HCT116 (cell line): ENCODE data around the gene PPP1R13L. TPM values are rescaled to one million over a fixed set of nuclear protein-coding genes. Genes with fewer than 3 reads are reported as not detected.

ENCODE experiments used
- ATAC-seq: fragments of 200-7000 bp; cut with Tn5 transposase; 2 replicates; pipeline ENCODE4 v1.9.1; 2020; ENCODE audit warnings: mild to moderate bottlenecking, moderate library complexity
- BruUV-seq: library from RNA; stranded (reverse); fragments of 400-500 nt; replicated peaks from 2 replicates; lab custom pipeline; 2021; lab: Mats Ljungman, UMichigan
- CTCF ChIA-PET: fragments of 300-600 bp; sonication (Branson Sonifier 250); formaldehyde crosslinking; loops from one replicate; lab custom pipeline; 2021; ENCODE audit warnings: antibody characterized with exemption; lab: Charles Lee
- POLR2A ChIA-PET: fragments of 300-600, 350-600 bp; sonication (Branson Sonifier 250); formaldehyde crosslinking; loops from one replicate; lab custom pipeline; 2021; ENCODE audit warnings: antibody characterized with exemption; lab: Charles Lee
- RAD21 ChIA-PET, 2 experiments: fragments of 300-600 bp; sonication (Branson Sonifier 250); formaldehyde crosslinking; loops; one replicate each; lab custom pipeline; 2023; ENCODE audit warnings: low total read pairs in 2 of 2; ENCODE audit not compliant: uncharacterized antibody in 2 of 2, unreplicated experiment in 2 of 2, low non-redundant PET in 1 of 2; lab: Charles Lee
- DNase-seq: peaks from one replicate; pipeline ENCODE4 v3.0.0-alpha.2; 2010; ENCODE audit warnings: low read depth, low spot score
- H2AFZ ChIP-seq: fragments of 200-600 bp; shearing (Covaris generic), sonication (generic); 2 replicates; pipeline ENCODE4 v1.6.1; 2017; ENCODE audit warnings: low read depth, mixed run types, mixed read lengths, antibody characterized with exemption, low read length; ENCODE audit not compliant: poor library complexity, severe bottlenecking
- H3K27ac ChIP-seq: 2 replicates; pipeline ENCODE4 v1.5.1; 2012; ENCODE audit warnings: low read depth, low read length
- H3K27me3 ChIP-seq: fragments of 200-600 bp; sonication (generic); 2 replicates; pipeline ENCODE4 v1.6.1; 2016; ENCODE audit warnings: mixed run types, low read length, mixed read lengths; ENCODE audit not compliant: insufficient read depth
- H3K36me3 ChIP-seq, 2 experiments: fragments of 200-500 bp in 1 of 2; fragments of 200-600 bp in 1 of 2; sonication (Bioruptor generic) in 1 of 2; sonication (generic) in 1 of 2; 2 replicates each; pipeline versions ENCODE4 v1.5.1 to v1.6.1; 2014 to 2016; ENCODE audit warnings: low read length in 2 of 2, inconsistent platforms in 1 of 2, mixed read lengths in 1 of 2, mixed run types in 1 of 2; ENCODE audit not compliant: insufficient read depth in 2 of 2, control insufficient read depth in 1 of 2
- H3K4me1 ChIP-seq, 2 experiments: fragments of 200-600 bp in 1 of 2; sonication (generic) in 1 of 2; 2 replicates each; pipeline versions ENCODE4 v1.5.1 to v1.6.1; 2012 to 2017; ENCODE audit warnings: low read length in 2 of 2, inconsistent platforms in 1 of 2, mild to moderate bottlenecking in 1 of 2, mixed read lengths in 1 of 2, mixed run types in 1 of 2, moderate library complexity in 1 of 2; ENCODE audit not compliant: insufficient read depth in 2 of 2, control insufficient read depth in 1 of 2
- H3K4me2 ChIP-seq: fragments of 200-600 bp; sonication (generic); 2 replicates; pipeline ENCODE4 v1.6.1; 2017; ENCODE audit warnings: mixed run types, low read length, mixed read lengths
- H3K4me3 ChIP-seq, 2 experiments: fragments of 200-600 bp in 1 of 2; sonication (generic) in 1 of 2; replicated peaks in 1 of 2; 2 replicates each; pipeline ENCODE4 v1.5.1; 2011 to 2016; ENCODE audit warnings: low read length in 2 of 2, control low read depth in 1 of 2, low read depth in 1 of 2, mild to moderate bottlenecking in 1 of 2, mixed read lengths in 1 of 2, mixed run types in 1 of 2
- H3K79me2 ChIP-seq: fragments of 200-600 bp; sonication (generic); 2 replicates; pipeline ENCODE4 v1.6.1; 2017; ENCODE audit warnings: mild to moderate bottlenecking, mixed run types, low read length, moderate library complexity, mixed read lengths; ENCODE audit not compliant: insufficient read depth
- H3K9ac ChIP-seq: fragments of 200-600 bp; sonication (generic); 2 replicates; pipeline ENCODE4 v1.6.1; 2016; ENCODE audit warnings: low read length, mixed read lengths
- H3K9me2 ChIP-seq: fragments of 200-600 bp; sonication (generic), shearing (Covaris generic); 2 replicates; pipeline ENCODE4 v1.6.1; 2017; ENCODE audit warnings: mixed run types, mild to moderate bottlenecking, moderate library complexity; ENCODE audit not compliant: insufficient read depth
- H3K9me3 ChIP-seq, 2 experiments: fragments of 200-500 bp in 1 of 2; fragments of 200-600 bp in 1 of 2; sonication (Bioruptor generic) in 1 of 2; sonication (generic) in 1 of 2; 2 replicates each; pipeline ENCODE4 v1.6.1; 2014 to 2017; ENCODE audit warnings: low read length in 2 of 2, mixed read lengths in 2 of 2, inconsistent platforms in 1 of 2, low read depth in 1 of 2, mild to moderate bottlenecking in 1 of 2, mixed run types in 1 of 2, moderate library complexity in 1 of 2; ENCODE audit not compliant: control insufficient read depth in 1 of 2, insufficient read depth in 1 of 2
- H4K20me1 ChIP-seq: fragments of 200-600 bp; sonication (generic), shearing (Covaris generic); 2 replicates; pipeline ENCODE4 v1.6.1; 2017; ENCODE audit warnings: mixed run types, mild to moderate bottlenecking, moderate library complexity; ENCODE audit not compliant: insufficient read depth
- CTCF ChIP-seq, 3 experiments: fragments of 200-600 bp in 1 of 3; sonication (generic) in 1 of 3; IDR thresholded peaks in 2 of 3; conservative IDR thresholded peaks in 1 of 3; 2 replicates each; pipeline ENCODE4 v1.5.1; 2012 to 2017; ENCODE audit warnings: low read depth in 2 of 3, low read length in 2 of 3, antibody characterized with exemption in 1 of 3, borderline replicate concordance in 1 of 3, control low read depth in 1 of 3, mild to moderate bottlenecking in 1 of 3, mixed read lengths in 1 of 3, mixed run types in 1 of 3, moderate library complexity in 1 of 3; ENCODE audit not compliant: insufficient read depth in 1 of 3
- FOSL1 ChIP-seq: IDR thresholded peaks from 2 replicates; pipeline ENCODE4 v1.6.1; 2012; ENCODE audit warnings: low read depth
- JUND ChIP-seq: IDR thresholded peaks from 2 replicates; pipeline ENCODE4 v1.6.1; 2012
- RAD21 ChIP-seq: IDR thresholded peaks from 2 replicates; pipeline ENCODE4 v1.6.1; 2012; ENCODE audit warnings: low read depth, mild to moderate bottlenecking
- TCF7L2 ChIP-seq: IDR thresholded peaks from 2 replicates; pipeline ENCODE4 v1.7.0; 2011; ENCODE audit warnings: borderline replicate concordance, inconsistent platforms; ENCODE audit not compliant: insufficient read depth, insufficient read length; ENCODE audit errors: extremely low read depth
- YY1 ChIP-seq: IDR thresholded peaks from 2 replicates; pipeline ENCODE4 v1.6.1; 2011; ENCODE audit warnings: low read length, low read depth, moderate library complexity, mild to moderate bottlenecking; ENCODE audit not compliant: insufficient replicate concordance; ENCODE audit errors: extremely low read depth
- intact Hi-C: fragments of 100-400 bp; cut with micrococcal nuclease; formaldehyde crosslinking; loops from 2 replicates; pipeline ENCODE4 v1.10.0; 2022
- total RNA-seq: library from RNA; stranded (reverse); gene quantifications from one replicate; pipeline ENCODE4 v1.2.1, GENCODE V29; 2021; ENCODE audit not compliant: unreplicated experiment

Gene PPP1R13L
- total RNA-seq, 1 experiment from 2014 or later: 89.1 TPM

DNA sequence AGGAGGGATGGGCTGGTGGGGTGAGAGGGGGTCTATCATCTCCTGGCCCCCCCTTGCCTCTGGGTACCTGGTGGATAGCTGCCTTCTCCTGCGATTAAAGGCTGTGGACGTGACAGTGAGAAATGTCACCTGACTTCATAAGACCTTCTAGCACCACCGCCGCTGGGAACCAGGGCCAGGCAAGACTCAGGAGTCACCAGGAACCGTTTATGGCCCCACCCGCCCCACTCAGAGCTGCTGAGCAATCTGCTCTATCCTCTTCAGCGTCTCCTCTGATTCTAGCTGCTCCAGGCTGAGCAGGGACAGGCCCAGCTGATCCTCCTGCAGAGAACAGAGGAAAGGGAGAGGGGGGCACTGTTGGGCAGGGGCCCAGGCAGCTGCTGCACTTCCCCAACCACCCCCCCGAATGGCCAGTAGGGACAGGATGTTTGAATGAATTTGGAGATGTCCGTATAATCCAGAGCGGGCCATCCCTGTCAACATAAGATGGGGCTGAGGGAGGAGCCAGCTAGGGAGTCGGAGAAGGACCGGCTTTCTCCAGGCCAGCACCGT, 53.4 kb downstream of the PPP1R13L start (continued):
- no peak for TF ChIP-seq TCF7L2
- no peak for TF ChIP-seq FOSL1
- no peak for TF ChIP-seq RAD21

- Histone ChIP-seq H3K4me2 (no peak overlapping the region), H3K27me3 (no peaks in the 10 kb centered on the region), H3K79me2 (no peaks in the 10 kb centered on the region), H3K27ac (no peak overlapping the region), H3K9ac (no peak overlapping the region), H3K4me3 (no peak overlapping the region), H2AFZ (no peak overlapping the region), H3K9me3 (no peaks in the 10 kb centered on the region), H4K20me1 (no peaks in the 10 kb centered on the region)
- POLR2A ChIA-PET: no interaction called here
- intact Hi-C loops: no loop called here
- no peak for ATAC-seq
- CTCF ChIA-PET: no interaction called here
- TF ChIP-seq YY1 (no peak), CTCF (IDR thresholded peaks at IDR 0.05 in 2 of 3, conservative IDR thresholded peaks at IDR 0.05 in 1 of 3; ENCODE audit: borderline replicate concordance in 1 of 3, insufficient read depth in 1 of 3, low read depth in 2 of 3, low read length in 2 of 3) (no peak), JUND (no peak)
- TF ChIP-seq, all 23 proteins: peak for 0
- RAD21 ChIA-PET: no interaction called here
- peaks cover 0 to 2% of the 10 kb centered on the region in 2 experiments; a peak in 1 of 4 replicates for H3K4me1 ChIP-seq
- H3K9me2 ChIP-seq: no peaks in the 10 kb centered on the region
- H3K36me3 ChIP-seq: peaks cover 19 to 28% of the 10 kb centered on the region in 2 experiments; a peak in 3 of 4 replicates
- no TSS peak for BruUV-seq
- DNase-seq: no peak
Observed at GRCh38 chr19:45350477-45351058, 54.3 kb downstream of the PPP1R13L start.
